GM18498 (cell line): ENCODE data around the gene ATP6V1G2.
"Not testable (repeated sequence)": the region's sequence is repeated elsewhere in the genome, so short reads cannot be mapped to it uniquely, and the experiment has no call there.

Experiments
- ATAC-seq: cut with Tn5 transposase; IDR thresholded peaks from one replicate; pipeline ENCODE4 v1.9.1; 2021; ENCODE audit warnings: mild to moderate bottlenecking, moderate library complexity; ENCODE audit not compliant: unreplicated experiment

Gene ATP6V1G2

GRCh38 chr6:31546339-31546957 lies at the start of gene ATP6V1G2:
TSS of gene ATP6V1G2 (minus strand) at chr6:31546608. CDS start at chr6:31546559, 49 bp downstream.
- ATAC-seq, result peak; percentile 49

DNA sequence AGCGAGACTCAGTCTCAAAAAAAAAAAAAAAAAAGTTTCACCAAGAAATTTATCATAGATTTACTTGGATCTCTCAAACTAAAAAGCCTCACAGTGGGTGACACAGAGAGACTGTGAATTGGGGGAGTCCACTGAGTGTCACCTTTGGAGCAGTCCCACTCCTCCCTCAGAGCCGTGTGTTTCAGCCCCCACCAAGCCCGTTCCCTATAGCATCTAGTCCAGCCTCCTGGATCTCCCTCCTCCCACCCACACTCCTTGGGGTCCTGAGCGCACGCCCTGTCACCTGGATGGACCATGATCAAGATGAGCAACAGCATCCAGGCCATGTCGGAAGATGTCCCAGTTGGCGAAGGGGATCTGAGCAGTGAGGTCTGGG lies 46.0 kb upstream of the ATP6V1G2 start:
- ATAC-seq, result no peak

DNA sequence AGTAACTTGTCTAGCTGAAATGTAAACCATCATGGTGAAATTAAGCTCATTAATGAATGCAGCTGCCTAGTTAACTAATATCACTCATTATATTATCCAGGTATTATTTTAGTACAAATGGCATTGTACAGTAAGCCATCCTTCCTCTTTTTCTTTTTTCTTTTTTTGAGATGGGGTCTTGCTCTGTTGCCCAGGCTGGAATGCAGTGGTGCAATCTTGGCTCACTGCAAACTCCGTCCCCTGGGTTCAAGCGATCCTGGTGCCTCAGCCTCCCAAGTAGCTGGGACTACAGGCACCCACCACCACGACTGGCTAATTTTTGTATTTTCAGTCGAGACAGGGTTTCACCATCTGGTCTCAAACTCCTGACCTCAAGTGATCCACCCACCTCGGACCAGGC lies 44.3 kb upstream of the ATP6V1G2 start:
- not testable (repeated sequence) for ATAC-seq

- ATAC-seq, result no peak
Measured at GRCh38 chr6:31588871-31589650, 42.7 kb upstream of the ATP6V1G2 start.

- no peak for ATAC-seq
Measured at GRCh38 chr6:31587791-31588777, 41.7 kb upstream of the ATP6V1G2 start.

GRCh38 chr6:31586599-31587281 lies 40.3 kb upstream of the ATP6V1G2 start:
- ATAC-seq, result no peak

GRCh38 chr6:31586008-31586407 lies 39.6 kb upstream of the ATP6V1G2 start, which contains the start of gene LST1:
TSS of gene LST1 (plus strand) at chr6:31586277. CDS start at chr6:31587300, 1,023 bp downstream.
- ATAC-seq, result no peak

DNA sequence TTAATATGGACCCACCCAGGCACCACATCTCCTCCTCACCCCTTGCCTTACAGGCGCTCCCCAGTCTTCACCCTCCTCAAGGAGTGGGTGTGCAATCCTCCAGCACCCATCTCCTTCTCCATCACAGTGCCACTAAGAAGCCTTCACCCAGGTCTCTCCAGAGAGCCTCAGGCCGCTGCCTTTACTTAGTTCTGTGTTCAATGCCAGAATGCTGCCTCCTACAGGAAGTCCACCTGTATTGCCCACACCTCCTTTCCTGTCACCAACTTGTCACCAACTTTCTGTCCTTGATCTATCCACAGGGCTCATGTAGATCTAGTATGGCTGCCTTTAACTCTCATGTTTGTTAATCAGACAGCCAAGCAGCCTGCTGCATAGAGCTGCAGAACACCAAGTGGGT lies 39.1 kb upstream of the ATP6V1G2 start:
- no peak for ATAC-seq

DNA sequence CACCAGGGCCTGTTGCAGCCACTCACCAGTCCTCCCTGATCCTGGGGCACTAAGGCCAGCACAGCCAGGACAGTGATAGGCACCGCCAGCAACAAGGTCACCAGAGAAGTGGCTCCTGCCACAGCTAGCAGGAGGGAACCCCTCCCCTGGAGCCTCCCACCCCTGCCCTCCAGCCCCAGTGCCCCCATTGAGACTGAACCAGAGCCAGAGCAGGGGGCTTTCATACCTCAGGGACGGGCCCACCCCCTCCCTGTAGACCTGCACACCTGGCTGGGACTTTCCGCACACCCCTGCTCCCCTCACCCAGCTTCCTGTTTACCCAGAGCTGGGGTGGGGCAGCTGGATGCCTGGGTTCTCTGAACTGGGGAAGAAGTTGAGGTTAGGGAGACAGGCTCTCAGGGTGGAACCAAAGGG lies 35.8 kb upstream of the ATP6V1G2 start, which contains the start of gene LTB:
Gene LTB (minus strand): TSS at position 195 of the 414 bp plus-strand sequence. CDS start 7 bp downstream, at position 188.
- ATAC-seq, result no peak

DNA sequence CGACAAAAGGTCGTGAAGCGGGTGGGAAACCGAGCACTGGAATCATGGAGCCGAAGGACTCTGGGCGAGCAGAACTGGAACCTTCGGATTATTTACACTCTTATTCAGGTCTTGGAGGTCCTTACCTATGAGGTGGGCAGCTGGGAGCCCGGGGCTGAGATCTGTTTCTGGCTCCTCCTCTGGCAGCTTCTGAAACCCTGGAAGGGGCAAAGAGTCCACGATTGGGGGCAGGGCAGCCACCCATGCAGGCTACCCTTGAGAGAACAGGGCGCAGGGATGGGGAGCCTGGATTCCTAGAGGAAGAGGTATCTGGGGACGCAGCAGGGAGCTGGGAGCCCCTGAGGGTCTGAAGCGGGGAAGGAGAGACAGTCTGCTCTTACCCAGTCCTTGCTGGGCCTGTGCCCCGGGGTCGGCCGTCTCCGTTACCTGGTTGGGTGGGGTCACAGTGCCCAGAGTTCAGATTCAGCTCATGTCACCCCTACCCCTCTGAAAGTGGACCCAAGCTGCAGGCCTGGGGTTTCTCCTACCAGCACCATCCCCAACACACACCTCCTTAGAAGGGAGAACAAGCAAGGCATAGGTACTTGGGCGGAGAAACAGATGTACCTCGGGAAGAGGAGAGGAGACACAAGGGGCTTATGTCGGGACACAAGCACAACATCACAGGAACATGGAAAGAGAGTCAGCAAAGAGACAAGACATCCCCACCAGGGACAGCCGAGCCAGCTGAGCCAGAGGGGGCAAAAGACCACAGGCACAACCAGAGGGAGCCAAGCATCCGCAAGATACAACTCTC lies 35.2 kb upstream of the ATP6V1G2 start:
- no peak for ATAC-seq

DNA sequence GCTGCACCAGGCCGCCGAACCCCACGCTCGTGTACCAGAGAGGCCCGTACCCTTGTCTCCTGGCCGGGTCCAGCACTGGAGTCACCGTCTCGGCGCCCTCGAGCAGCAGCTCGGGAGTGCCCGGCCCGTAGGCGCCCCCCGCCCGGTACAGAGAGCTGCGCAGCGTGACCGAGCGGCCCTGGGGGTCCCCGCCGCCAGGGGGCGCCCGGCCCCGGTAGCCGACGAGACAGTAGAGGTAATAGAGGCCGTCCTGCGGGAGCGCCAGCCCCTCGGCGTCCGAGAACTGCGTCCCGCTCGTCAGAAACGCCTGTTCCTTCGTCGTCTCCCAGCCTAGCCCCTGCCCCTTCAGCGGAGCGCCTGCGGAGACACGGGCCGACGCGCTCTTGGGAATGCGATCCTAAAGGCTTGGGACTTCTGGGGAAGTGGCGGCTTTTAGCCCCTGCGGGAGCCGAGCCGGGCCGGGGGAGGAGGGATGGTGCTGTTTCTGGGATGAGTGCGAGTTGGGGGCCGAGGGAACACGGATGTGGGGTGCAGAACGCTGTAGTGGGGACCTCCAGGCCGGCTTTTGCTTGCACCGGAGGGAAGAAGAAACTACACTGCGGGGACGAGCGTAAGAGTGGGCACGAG lies 34.5 kb upstream of the ATP6V1G2 start:
- ATAC-seq, result no peak

DNA sequence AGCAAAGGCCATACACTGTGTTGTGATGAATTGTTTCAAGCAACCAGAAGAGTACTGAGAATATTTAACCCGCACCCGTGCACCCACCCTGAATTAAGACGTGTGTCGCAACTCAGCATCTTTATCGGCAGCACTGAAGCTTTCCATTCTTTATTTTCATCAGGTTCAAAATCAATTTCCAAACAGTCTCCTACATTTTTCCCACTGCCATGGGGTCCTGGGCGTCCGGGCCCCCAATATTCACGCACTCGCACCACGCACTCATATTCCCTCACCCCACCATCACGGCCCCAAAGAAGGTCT lies 34.0 kb upstream of the ATP6V1G2 start:
- ATAC-seq, result no peak

- no peak for ATAC-seq
Measured at GRCh38 chr6:31579546-31580437, 33.4 kb upstream of the ATP6V1G2 start.

- ATAC-seq, result no peak
Measured at GRCh38 chr6:31579119-31579505, 32.7 kb upstream of the ATP6V1G2 start.

DNA sequence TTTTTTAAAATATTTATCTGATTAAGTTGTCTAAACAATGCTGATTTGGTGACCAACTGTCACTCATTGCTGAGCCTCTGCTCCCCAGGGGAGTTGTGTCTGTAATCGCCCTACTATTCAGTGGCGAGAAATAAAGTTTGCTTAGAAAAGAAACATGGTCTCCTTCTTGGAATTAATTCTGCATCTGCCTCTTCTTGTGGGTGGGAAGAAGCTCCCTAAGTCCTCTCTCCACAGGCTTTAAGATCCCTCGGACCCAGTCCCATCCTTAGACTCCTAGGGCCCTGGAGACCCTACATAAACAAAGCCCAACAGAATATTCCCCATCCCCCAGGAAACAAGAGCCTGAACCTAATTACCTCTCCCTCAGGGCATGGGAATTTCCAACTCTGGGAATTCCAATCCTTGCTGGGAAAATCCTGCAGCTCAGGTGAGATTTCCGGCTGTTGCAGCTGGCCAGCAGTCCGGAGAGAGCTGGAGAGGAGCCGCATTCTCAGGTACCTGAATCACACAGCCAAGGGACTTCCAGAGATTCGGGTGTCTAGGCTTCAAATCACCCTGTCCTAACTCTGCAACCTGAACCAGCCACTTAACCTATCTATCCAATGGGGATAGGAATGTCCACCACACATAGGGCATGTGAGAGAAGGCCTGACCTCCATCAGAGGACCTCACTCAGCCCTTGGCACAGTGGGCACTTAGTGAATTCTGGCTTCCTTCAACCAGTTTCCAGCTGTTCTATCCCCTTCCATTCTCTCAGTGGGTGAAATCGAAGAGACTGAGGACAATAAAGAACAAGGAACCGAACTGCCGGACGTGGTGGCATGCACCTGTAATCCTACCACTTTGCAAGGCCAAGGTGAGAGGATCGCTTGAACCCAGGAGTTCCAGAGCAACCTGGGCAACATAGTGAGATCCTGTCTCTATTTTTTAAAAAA lies 32.0 kb upstream of the ATP6V1G2 start:
- no peak for ATAC-seq

DNA sequence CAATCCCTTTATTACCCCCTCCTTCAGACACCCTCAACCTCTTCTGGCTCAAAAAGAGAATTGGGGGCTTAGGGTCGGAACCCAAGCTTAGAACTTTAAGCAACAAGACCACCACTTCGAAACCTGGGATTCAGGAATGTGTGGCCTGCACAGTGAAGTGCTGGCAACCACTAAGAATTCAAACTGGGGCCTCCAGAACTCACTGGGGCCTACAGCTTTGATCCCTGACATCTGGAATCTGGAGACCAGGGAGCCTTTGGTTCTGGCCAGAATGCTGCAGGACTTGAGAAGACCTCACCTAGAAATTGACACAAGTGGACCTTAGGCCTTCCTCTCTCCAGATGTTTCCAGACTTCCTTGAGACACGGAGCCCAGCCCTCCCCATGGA lies 31.2 kb upstream of the ATP6V1G2 start:
- ATAC-seq, result no peak

DNA sequence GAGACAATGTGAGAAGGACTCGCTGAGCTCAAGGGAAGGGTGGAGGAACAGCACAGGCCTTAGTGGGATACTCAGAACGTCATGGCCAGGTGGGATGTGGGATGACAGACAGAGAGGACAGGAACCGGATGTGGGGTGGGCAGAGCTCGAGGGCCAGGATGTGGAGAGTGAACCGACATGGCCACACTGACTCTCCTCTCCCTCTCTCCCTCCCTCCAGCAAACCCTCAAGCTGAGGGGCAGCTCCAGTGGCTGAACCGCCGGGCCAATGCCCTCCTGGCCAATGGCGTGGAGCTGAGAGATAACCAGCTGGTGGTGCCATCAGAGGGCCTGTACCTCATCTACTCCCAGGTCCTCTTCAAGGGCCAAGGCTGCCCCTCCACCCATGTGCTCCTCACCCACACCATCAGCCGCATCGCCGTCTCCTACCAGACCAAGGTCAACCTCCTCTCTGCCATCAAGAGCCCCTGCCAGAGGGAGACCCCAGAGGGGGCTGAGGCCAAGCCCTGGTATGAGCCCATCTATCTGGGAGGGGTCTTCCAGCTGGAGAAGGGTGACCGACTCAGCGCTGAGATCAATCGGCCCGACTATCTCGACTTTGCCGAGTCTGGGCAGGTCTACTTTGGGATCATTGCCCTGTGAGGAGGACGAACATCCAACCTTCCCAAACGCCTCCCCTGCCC lies 30.6 kb upstream of the ATP6V1G2 start:
- ATAC-seq, result no peak
